CD4-positive, alpha-beta T cell (primary cell): ENCODE results near the gene MIDN. TPM values are rescaled to one million over a fixed set of nuclear protein-coding genes. Genes with fewer than 3 reads are reported as not detected.

Source experiments
- ATAC-seq: fragments of 200-7000 bp; cut with Tn5 transposase; one replicate; pipeline ENCODE4 v1.10.0; 2022; ENCODE audit warnings: mild to moderate bottlenecking; ENCODE audit not compliant: poor library complexity
- CTCF ChIA-PET: fragments of 350-600 bp; sonication (Branson Sonifier 250); formaldehyde crosslinking; loops from one replicate; lab custom pipeline; 2021; ENCODE audit warnings: antibody characterized with exemption, inconsistent platforms; lab: Charles Lee
- POLR2A ChIA-PET: fragments of 350-600 bp; sonication (Branson Sonifier 250); formaldehyde crosslinking; loops from one replicate; lab custom pipeline; 2021; ENCODE audit warnings: antibody characterized with exemption, inconsistent platforms; lab: Charles Lee
- DNase-seq, 14 experiments: peaks; one replicate each; pipeline ENCODE4 v3.0.0-alpha.2; 2013 to 2020; ENCODE audit warnings: mixed read lengths in 2 of 14
- H3K27ac ChIP-seq, 2 donors: one replicate each; pipeline versions ENCODE4 v1.5.1 to v1.7.0; 2013; ENCODE audit warnings: low read length in 2 of 2, low read depth in 1 of 2, mild to moderate bottlenecking in 1 of 2
- H3K27me3 ChIP-seq, 2 experiments: 1 replicate in 1 of 2; 2 replicates in 1 of 2; pipeline versions ENCODE4 v1.6.1 to v1.7.0; 2013; ENCODE audit warnings: low read length in 2 of 2, control low read depth in 1 of 2, mild to moderate bottlenecking in 1 of 2, moderate library complexity in 1 of 2; ENCODE audit not compliant: insufficient read depth in 2 of 2, control insufficient read depth in 1 of 2
- H3K36me3 ChIP-seq: one replicate; pipeline ENCODE4 v1.6.1; 2013; ENCODE audit warnings: low read length, control low read depth; ENCODE audit not compliant: insufficient read depth
- H3K4me1 ChIP-seq: one replicate; pipeline ENCODE4 v1.6.1; 2013; ENCODE audit warnings: low read length, control low read depth; ENCODE audit not compliant: insufficient read depth
- H3K4me3 ChIP-seq: one replicate; pipeline ENCODE4 v1.5.1; 2013; ENCODE audit warnings: mild to moderate bottlenecking, low read length, moderate library complexity
- H3K9me3 ChIP-seq, 2 experiments: 1 replicate in 1 of 2; 2 replicates in 1 of 2; pipeline versions ENCODE4 v1.6.1 to v1.7.0; 2013; ENCODE audit warnings: low read length in 2 of 2, mild to moderate bottlenecking in 2 of 2, control low read depth in 1 of 2, moderate library complexity in 1 of 2; ENCODE audit not compliant: control insufficient read depth in 1 of 2, insufficient read depth in 1 of 2
- H3K27ac Mint-ChIP-seq: one replicate; pipeline ENCODE4 v1.8.0; 2020; ENCODE audit warnings: mixed read lengths
- H3K27me3 Mint-ChIP-seq: one replicate; pipeline ENCODE4 v1.8.0; 2021; ENCODE audit warnings: mixed read lengths
- H3K36me3 Mint-ChIP-seq: one replicate; pipeline ENCODE4 v1.8.0; 2021; ENCODE audit warnings: low read depth, mixed read lengths
- H3K4me1 Mint-ChIP-seq: one replicate; pipeline ENCODE4 v1.8.0; 2021; ENCODE audit warnings: low read depth, mixed read lengths
- H3K4me3 Mint-ChIP-seq: one replicate; pipeline ENCODE4 v1.8.0; 2020; ENCODE audit warnings: mild to moderate bottlenecking, mixed read lengths
- H3K9me3 Mint-ChIP-seq: one replicate; pipeline ENCODE4 v1.8.0; 2020; ENCODE audit warnings: mixed read lengths
- intact Hi-C, 2 experiments: fragments of 100-400 bp; cut with DNase I in 1 of 2; cut with micrococcal nuclease in 1 of 2; formaldehyde crosslinking; loops; one replicate each; pipeline versions ENCODE4 v1.15.1 to v1.9.0; 2023 to 2025; cut with DNase I, micrococcal nuclease
- total RNA-seq, 174 experiments: library from RNA in 2 of 174; stranded (reverse) in 2 of 174; gene quantifications; one replicate each; pipeline ENCODE4 v1.2.3 and lab custom pipeline; 2021 to 2026
- TF ChIP-seq, protein P1 (sequence below): fragments of 200-600 bp; IDR thresholded peaks from one replicate; pipeline ENCODE4 v1.8.0; 2022; ENCODE audit warnings: antibody characterized with exemption, mild to moderate bottlenecking

Gene MIDN
- total RNA-seq, 2 experiments from 2014 or later: 214 to 228 TPM

DNA sequence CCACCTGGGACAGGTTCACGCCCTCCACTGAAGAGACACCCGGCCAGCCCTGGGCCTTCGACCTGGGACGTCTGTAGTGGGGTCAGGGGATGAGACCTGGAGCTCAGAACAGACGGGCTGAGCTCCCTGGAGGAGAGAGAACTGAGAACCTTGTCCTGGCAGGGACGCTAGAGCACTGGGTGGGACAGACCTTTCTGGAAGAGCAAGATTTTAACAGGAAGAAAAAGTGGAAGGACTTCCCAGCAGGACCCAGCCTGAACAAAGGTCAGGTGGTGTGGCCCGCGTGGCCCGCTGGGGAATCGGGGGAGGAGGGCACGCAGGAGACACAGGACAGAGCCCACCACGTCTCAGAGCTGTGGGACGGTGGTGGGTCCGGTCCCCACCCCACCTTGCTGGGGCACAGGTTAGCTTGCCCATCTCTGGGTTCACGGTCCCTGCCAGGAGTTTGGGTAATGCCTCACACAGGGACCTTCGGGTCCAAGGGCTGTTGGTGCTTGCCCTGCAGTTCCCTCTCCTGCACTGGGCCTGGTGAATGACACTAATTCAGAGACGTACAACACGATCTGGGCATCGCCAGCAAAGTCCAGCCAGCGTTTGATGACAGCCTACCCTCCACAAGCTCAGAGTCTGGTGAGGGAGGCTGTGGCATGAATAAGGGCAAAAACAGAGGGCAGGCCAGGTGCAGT is 36.1 kb downstream of the MIDN start:
- peaks cover 7% of the 10 kb centered on the region for H3K36me3 ChIP-seq
- Mint-ChIP-seq H3K9me3 (no peaks in the 10 kb centered on the region), H3K4me1 (peaks cover 15% of the 10 kb centered on the region), H3K27me3 (peaks cover 26% of the 10 kb centered on the region), H3K4me3 (peak overlapping the region; percentile 8), H3K27ac (no peak overlapping the region), H3K36me3 (peaks cover 9% of the 10 kb centered on the region)
- intact Hi-C loops: no loop called here
- TF ChIP-seq, protein P1, sequence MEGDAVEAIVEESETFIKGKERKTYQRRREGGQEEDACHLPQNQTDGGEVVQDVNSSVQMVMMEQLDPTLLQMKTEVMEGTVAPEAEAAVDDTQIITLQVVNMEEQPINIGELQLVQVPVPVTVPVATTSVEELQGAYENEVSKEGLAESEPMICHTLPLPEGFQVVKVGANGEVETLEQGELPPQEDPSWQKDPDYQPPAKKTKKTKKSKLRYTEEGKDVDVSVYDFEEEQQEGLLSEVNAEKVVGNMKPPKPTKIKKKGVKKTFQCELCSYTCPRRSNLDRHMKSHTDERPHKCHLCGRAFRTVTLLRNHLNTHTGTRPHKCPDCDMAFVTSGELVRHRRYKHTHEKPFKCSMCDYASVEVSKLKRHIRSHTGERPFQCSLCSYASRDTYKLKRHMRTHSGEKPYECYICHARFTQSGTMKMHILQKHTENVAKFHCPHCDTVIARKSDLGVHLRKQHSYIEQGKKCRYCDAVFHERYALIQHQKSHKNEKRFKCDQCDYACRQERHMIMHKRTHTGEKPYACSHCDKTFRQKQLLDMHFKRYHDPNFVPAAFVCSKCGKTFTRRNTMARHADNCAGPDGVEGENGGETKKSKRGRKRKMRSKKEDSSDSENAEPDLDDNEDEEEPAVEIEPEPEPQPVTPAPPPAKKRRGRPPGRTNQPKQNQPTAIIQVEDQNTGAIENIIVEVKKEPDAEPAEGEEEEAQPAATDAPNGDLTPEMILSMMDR: no peak
- ChIA-PET CTCF (interaction anchor here (0.9 kb wide), 1 partner anchor 40 kb away, joined by 3 read pairs; no protein-coding TSS in a partner anchor), POLR2A (interaction anchor here (1.5 to 2.0 kb wide), 2 partner anchors 9 to 15 kb away, joined by 7 read pairs; partner anchors contain the start of genes CIRBP and FAM174C)
- peaks cover 0 to 34% of the 10 kb centered on the region in 2 experiments for H3K9me3 ChIP-seq
- peaks cover 22% of the 10 kb centered on the region for H3K4me1 ChIP-seq
- ATAC-seq (no peak), DNase-seq (no peak)
- H3K27ac ChIP-seq: no peak overlapping the region
- peaks cover 34 to 49% of the 10 kb centered on the region in 2 experiments for H3K27me3 ChIP-seq
- no peak overlapping the region for H3K4me3 ChIP-seq

DNA sequence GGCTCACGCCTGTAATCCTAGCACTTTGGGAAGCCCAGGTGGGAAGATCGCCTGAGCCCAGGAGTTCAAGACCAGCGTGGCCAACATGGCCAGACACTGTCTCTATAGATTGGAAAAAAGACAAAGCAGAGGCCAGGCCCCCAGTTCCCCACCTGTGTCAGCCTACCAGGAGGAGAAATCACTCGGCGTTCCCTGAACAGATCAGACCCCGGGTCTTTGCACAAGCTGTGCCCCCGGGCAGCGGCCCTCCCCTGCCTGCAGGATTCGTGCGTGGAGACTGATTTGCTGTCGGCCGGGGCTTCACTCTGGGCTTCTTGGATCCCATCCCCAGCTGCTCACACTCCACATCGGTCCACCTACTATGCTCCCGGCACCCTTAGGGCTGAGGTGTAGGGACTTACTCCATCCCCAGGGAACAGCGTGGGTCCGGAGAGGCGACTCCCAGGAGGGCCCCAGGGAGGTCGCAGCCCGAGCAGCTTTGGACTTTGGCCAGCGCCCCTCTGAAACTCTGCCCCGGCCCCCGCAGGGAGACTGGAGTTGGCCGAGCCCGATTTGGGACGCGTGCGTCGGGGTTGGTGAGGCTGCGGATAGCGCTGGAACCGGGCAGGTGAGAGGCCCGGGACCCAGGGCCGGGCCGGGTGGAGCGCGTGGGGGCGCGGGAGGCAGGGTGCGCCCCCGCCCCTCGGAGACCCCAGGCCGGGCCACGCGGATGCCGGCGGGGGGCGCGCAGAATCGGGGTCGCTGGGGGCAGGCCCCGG is 36.8 kb downstream of the MIDN start:
- Histone ChIP-seq H3K27ac (no peak overlapping the region), H3K9me3 (peaks cover 0 to 38% of the 10 kb centered on the region in 2 experiments), H3K4me1 (peaks cover 15% of the 10 kb centered on the region), H3K4me3 (no peak overlapping the region), H3K36me3 (peaks cover 3% of the 10 kb centered on the region), H3K27me3 (peaks cover 37 to 50% of the 10 kb centered on the region in 2 experiments)
- Mint-ChIP-seq H3K27me3 (peaks cover 26% of the 10 kb centered on the region), H3K4me1 (peaks cover 8% of the 10 kb centered on the region), H3K9me3 (no peaks in the 10 kb centered on the region), H3K36me3 (peaks cover 3% of the 10 kb centered on the region), H3K27ac (no peak overlapping the region), H3K4me3 (peak overlapping the region; percentile 8)
- ChIA-PET CTCF (interaction anchor here (0.9 kb wide), 1 partner anchor 41 kb away, joined by 3 read pairs; no protein-coding TSS in a partner anchor), POLR2A (no interaction called here)
- intact Hi-C loops: no loop called here
- TF ChIP-seq, protein P1: no peak
- DNase-seq (peak in 1 of 14 experiments; percentile 4), ATAC-seq (no peak)

DNA sequence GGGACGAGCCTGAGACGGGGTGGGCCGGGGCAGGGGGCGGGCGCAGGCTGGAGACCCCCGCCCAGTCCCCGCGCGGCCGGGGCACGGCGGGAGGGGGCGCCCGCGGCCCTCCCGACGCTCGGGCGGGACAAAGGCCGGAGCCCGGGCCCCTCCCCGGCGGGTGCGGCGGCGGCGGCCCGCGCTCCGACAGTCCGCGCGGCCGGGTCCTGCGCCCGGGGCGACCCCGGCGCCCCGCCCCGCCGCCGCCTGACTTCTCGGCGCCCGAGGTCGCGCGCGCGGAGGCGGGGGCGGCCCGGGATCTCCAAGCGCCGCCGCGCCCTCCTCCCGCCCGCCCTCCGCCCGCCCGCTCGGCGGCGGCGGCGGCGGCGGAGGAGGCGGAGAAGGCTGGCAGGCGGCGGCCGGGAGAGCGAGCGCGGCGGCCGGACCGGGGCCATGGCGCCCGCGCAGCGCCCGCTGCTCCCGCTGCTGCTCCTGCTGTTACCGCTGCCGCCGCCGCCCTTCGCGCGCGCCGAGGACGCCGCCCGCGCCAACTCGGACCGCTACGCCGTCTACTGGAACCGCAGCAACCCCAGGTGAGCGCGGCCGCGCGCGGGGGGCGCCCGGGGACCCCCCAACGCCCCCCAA is 37.5 kb downstream of the MIDN start, which contains the start of gene EFNA2:
EFNA2 (plus strand) TSS at position 137 of the 624 bp plus-strand sequence; CDS start at position 433, 296 bp downstream.
- Mint-ChIP-seq H3K27me3 (peaks cover 26% of the 10 kb centered on the region), H3K27ac (no peak within 1 kb of the TSS), H3K9me3 (no peaks in the 10 kb centered on the region), H3K36me3 (no peaks in the 10 kb centered on the region), H3K4me3 (peak within 1 kb of the TSS; percentile 8), H3K4me1 (peaks cover 4% of the 10 kb centered on the region)
- POLR2A ChIA-PET: no interaction called here
- peaks cover 14% of the 10 kb centered on the region for H3K4me1 ChIP-seq
- no peak within 1 kb of the TSS for H3K27ac ChIP-seq
- intact Hi-C loops: no loop called here
- H3K27me3 ChIP-seq: peaks cover 42 to 50% of the 10 kb centered on the region in 2 experiments
- TF ChIP-seq, protein P1: no peak
- CTCF ChIA-PET: no interaction called here
- H3K4me3 ChIP-seq: no peak within 1 kb of the TSS
- no peaks in the 10 kb centered on the region for H3K36me3 ChIP-seq
- peaks cover 0 to 42% of the 10 kb centered on the region in 2 experiments for H3K9me3 ChIP-seq
- DNase-seq (no peak), ATAC-seq (no peak)
